H1 (cell line): Measurements from ENCODE around the gene CHD9. TPM values are rescaled to one million over a fixed set of nuclear protein-coding genes. Genes with fewer than 3 reads are reported as not detected.

ENCODE experiments used
- ATF3 ChIP-seq: IDR thresholded peaks from 2 replicates; pipeline ENCODE4 v1.6.1; 2011; ENCODE audit warnings: low read depth, mild to moderate bottlenecking, low read length; ENCODE audit not compliant: insufficient read depth
- E2F6 ChIP-seq: IDR thresholded peaks from 2 replicates; pipeline ENCODE4 v1.6.1; 2012; ENCODE audit warnings: inconsistent platforms
- GABPA ChIP-seq: IDR thresholded peaks from 2 replicates; pipeline ENCODE4 v1.6.1; 2011; ENCODE audit warnings: mild to moderate bottlenecking, low read length, moderate library complexity, borderline replicate concordance; ENCODE audit not compliant: insufficient read depth
- RAD21 ChIP-seq, 2 experiments: IDR thresholded peaks in 1 of 2; conservative IDR thresholded peaks in 1 of 2; 2 replicates each; pipeline ENCODE4 v1.6.1; 2011; ENCODE audit warnings: low read depth in 2 of 2, low read length in 2 of 2, improper control_type of control experiment in 1 of 2, inconsistent platforms in 1 of 2, mild to moderate bottlenecking in 1 of 2, moderate library complexity in 1 of 2
- polyA plus RNA-seq, 7 experiments: library from polyadenylated mRNA; depleted of rRNA in 3 of 7; stranded (reverse) in 5 of 7; unstranded in 2 of 7; fragments of >200 nt in 5 of 7; fragments of 200-250 nt in 2 of 7; gene quantifications; 1 replicate in 5 of 7; 2 replicates in 1 of 7; 4 replicates in 1 of 7; pipeline versions ENCODE4 v1.2.1 to v1.2.3, GENCODE V29; 2011 to 2013; ENCODE audit warnings: missing spikeins in 2 of 7, mixed read lengths in 2 of 7
- total RNA-seq: library from RNA; stranded (reverse); fragmentation: NEBNext Ultra II Directional; extraction: Animal tissue kit (Norgen Biotek cat#: 25700); gene quantifications from 2 replicates; pipeline ENCODE4 v1.2.1, GENCODE V29; 2021

The CHD9 gene
- total and polyA plus RNA-seq, 2 of the 8 experiments (the other 6 are each of a cell fraction or from before 2014, with no cell fraction given) = 9.9 to 32.4 TPM

- TF ChIP-seq RAD21 (IDR thresholded peaks at IDR 0.05 in 1 of 2, conservative IDR thresholded peaks at IDR 0.05 in 1 of 2; ENCODE audit: low read depth in 2 of 2, low read length in 2 of 2) (no peak), E2F6 (no peak), ATF3 (no peak), GABPA (no peak)
- TF ChIP-seq, all 59 proteins: peak for 0
Measured at GRCh38 chr16:53187775-53188174, 133.0 kb downstream of the CHD9 start (continued).
